Non-pigmented ciliary epithelial cell (primary cell): Measurements from ENCODE around the gene SLIT3.

Experiments
- DNase-seq: peaks from one replicate; pipeline ENCODE4 v3.0.0-alpha.2; 2010; ENCODE audit warnings: low read depth

SLIT3 gene

DNA sequence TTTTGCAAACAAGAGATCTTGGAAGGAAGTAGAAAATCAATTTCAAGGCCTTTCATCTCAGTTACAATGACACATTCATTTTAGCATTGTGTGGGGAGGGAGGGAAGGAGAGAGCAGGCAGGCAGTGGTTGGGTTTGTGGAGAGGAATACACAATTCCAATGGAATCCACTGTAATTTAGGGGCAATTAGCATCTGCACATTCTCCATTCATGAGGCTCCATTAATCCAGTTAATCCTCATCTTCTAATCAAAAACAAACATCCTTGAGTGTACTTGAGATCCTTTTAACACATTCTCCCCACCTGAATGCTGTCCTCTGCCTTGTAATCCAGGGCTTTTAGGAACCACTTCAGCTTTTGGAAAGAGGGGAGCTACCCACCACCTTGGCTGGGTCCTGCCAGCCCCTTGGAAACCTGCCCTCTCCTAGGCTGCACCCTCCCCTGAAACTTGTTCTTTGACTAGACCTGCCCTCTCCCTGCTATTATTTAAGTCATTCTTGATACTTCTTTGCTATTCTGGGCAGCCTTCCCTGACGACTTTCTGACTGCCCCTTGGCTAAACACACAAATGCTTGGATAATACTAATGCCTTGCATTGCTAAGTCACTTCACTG lies 271.2 kb downstream of the SLIT3 start:
- DNase-seq, result no peak

DNA sequence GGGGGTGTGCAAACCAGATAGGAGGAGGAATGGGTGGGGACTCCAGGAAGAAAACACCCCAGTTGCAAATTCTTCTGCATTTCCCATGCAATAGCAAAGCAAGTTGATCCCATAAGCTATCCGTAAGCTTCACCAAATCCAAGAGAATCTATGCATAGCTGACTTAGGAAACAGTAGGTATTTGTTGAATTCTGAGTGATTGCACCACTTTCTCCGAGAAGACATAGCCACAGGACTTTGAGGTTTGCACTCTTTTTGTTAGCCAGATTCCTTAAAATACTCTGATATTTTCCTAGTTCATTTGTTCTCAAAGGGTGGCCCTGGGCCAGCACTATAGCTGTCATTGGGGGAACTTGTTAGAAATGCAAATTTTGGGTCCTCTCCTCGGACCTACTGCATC lies 271.9 kb downstream of the SLIT3 start:
- DNase-seq, result no peak

DNA sequence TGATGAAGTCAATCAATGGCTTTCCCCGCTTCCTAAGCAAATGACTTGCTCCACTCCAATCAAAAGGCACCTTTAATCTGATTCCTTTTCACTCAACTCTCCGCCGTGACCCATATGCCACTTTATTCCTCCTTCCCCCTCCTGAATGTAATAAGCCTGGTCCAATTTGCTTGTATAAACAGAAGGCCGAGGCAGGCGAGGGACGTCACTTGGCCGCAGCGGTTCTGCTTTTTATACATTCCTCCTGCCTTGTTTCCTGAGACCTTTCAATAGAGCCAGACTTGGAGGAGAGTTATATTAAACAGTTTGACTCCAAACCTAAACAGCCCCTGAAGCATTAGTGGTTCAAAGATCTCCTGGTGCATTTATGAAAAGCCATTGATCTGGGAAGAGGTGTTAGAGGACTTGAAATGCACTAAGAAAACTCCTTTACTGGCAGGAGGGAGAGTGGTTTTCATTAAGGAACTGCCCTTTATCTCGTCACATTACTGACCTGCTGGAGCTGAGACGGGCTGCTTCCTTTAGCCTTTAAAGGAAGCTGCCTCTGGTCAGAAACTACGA lies 273.4 kb downstream of the SLIT3 start:
- DNase-seq, result no peak

DNA sequence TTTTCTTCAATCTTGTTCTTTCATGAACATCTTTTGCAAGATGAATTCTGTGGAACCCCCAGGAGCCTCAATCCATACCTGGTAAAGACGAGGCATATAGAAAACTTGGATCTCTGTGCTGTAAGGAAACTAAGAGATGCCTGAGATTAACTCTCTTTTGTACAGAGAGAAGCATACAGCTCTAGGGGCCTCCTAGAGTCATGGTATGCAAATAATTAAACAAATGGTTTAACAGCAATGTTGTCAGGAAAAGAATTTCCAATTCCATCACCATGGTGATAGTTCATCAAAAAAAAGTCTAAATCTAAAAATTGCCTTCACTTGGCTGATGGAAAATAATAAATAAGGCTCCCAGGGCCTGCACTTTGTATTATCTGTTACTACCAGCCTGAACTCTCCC lies 275.4 kb downstream of the SLIT3 start:
- no peak for DNase-seq

DNA sequence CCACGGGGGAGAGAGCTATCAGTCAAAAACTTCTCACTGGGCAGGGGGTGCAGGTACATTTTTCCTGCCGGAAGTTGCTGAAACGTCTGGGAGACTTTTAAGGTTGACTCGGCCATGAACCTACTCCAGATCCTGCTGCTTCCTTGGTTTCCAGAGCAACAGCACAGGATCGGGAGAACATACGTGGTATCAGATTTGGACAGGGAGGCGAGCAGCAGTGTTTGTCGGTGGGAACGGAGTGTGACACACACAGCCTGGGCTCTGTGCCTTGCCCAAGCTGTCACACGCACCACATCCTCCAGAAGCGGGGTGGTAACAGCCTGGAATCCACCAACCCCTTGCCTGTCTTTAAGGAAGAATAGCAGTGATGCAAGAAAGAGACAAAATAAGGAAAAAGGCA lies 276.5 kb downstream of the SLIT3 start:
- DNase-seq, result no peak

DNA sequence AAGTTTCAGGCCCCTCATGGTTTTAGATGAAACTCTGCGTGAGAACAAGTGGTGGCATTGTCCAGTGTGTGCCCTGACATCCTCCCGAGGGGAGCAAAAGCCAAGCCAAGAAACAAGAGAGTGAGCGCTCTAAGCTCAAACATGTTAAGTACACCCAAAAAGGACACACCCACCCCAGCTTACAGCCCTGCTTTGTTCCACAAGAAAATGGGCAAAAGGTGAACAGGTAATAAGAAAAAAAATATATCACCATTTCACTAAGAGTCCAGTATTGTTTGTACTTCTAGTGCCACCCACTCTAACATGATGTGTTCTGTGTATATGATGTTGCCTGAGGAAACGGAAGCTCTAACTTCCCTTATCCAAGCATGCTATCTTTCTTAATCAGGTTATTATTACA lies 278.2 kb downstream of the SLIT3 start:
- no peak for DNase-seq

DNA sequence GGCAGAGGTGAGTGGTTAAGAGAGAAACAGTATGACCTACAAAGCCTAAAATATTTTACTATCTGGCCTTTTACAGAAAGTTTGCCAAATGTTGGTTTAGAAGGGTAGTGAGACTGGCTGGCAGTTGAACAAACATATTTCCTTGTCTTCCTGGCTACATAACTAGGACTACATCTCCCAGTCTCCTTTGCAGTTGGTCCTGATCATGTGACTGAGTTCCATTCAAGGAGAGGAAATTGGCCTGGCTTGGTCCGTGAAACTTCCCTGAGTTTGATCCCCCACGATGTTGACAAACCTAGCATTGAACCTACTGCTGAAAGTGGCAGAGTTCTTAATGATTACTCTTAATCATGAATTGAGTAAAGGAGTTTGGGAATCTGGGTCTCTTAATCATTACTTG lies 280.8 kb downstream of the SLIT3 start:
- DNase-seq, result no peak

DNA sequence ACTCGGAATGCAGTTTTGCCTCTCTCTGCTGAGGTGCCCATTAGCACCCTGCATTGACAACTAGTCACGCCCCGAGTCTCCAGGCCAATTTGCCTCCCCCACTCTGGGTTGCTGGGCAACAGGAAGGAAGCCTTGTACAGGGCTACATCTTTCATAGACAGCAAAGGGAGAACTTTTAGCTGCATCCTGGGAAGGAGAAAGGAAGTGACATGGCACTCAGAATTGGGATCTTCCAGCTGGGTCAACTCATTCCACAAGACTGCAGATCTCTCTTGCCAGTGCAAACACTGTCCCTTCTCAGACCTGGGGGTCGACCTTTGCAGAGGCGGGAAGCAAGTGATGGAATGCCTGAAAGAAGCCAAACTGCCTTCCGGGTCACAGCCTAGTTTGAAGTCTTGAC lies 282.0 kb downstream of the SLIT3 start:
- DNase-seq, result no peak

DNA sequence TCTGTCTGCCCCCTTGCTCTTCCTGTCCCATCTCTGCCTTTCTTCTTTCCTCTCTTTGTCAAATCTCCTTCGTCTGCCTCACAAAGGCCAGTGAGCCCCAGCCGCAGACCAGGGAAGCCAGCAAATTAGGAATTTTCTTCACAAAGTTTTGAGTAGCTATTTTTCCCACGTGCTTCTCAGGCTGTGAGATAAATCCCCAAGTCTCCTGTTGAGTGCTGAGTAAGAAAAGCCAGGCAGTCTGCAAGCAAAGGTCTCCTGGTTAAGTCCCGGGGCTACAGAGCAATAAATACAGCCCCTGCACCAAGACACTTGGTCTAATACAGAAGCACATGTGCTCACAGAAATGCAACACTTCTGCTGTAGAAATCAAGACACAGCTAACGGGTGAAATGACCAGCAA lies 284.9 kb downstream of the SLIT3 start:
- no peak for DNase-seq

DNA sequence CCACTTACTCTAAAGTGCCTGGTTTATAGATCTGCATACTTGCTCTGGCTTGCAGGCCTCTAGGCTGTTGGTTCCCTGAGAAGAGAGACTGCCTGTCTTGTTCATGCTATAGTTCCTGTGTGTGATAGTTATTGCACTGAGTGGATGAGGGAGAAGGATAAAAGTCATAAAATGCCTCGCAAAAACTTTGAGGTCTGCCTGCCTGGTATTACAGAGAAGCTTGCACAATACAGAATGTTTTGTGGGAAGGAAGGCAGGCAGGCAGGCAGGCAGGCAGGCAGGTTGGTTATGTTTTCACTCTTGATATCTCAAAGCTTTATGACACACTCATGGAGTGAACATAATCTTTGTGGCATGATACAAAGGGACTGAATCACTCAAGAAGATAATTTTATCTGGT lies 287.1 kb downstream of the SLIT3 start:
- no peak for DNase-seq

DNA sequence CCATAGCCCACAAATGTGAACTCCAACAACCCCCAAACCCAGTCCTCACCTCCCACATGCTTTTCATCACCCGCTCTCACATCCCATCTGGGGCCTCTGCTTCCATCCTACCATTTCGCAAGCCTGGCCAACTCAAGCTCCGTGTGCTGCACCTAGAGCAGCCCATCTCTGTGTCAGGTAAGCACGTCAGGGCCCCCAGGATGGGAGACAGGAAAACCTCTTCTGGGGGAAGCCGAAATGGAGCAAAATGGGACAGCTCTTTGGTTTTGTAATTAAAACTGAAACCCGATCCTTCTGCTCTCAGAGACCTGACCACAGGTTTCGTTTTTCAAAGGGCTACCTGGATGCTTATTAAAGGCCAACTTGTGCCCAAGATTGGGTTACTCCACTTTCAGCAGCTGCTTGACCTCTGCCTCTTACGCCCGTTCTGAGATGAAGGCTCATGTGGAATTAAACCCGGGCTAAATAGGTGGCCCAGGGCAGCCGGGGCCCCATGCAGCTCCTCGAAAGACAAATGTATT lies 287.7 kb downstream of the SLIT3 start:
- DNase-seq, result no peak

DNA sequence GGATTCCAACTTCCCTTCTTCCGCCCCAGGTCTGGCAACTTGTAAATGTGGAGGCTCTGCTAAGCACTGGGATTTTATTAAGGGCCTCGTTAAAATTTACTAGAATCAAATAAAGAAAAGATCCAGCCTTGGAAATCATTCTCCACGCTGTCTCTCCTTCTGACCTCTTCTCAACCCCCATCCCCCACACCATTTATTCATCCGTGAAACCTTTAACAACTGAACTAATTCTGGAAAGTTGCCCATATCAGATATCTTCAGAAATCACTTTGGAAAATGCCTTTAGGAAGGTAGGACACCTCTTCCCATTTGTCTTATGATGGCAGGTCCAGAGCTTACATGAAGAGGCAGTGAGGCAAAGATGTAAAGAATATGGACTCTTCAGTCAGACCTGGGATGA lies 288.5 kb downstream of the SLIT3 start:
- DNase-seq, result no peak

DNA sequence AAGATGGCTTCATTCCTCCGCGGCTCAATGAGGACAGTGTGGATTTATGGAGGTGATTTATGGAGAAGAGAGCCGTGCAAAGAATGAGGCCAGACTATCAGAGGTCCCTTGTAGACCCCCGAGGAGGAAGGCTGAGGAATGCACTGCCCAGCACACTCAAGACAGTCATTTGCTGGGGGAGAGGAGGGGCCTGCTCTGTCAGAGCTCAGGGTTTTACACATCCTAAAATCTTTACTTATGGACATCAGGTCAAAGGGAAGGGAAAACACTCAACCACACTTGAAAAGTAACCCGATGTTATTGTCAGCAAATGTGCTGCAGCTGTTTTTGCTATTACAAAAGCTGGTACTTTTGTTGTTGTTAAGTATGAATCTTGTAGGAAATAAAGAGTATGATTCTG lies 289.5 kb downstream of the SLIT3 start:
- DNase-seq, result no peak

DNA sequence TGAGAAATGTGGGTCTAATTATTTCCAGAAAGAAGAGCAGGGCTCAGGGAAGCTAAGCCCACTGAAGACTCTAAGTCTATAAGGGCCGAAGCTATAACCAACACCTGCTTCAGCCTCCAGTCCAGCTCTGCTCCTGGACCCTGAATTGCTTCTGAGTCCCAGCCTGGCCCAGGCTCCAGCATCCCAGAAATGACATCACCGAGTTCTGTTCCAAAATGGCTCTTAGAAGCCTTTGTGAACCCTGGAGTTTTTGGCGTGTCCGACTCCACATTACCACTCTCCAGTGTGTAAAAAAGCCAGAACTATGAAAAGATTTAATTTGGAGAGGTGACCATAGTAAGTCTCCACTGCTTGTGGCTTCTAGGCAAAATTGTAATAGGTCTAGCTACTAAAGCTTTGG lies 289.9 kb downstream of the SLIT3 start:
- DNase-seq, result no peak

DNA sequence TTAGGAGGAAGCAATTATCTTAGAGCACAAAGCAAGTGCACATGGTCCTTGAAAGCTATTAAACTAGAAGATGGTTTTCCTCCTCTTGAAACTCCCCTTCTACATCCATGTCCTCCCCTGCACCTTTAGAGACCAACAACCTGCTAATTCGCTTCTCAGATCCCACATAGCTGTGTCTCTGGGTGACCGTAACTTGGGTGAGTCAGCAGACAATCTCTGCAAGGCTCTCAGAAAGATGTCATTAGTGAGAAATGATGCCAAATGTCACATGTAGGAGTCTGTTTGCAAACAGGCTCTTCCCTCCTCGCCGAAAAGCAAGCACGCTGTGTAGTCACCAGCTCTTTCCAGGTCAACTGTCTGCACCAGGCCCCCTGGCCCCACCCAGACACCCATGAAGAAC lies 291.8 kb downstream of the SLIT3 start:
- no peak for DNase-seq

DNA sequence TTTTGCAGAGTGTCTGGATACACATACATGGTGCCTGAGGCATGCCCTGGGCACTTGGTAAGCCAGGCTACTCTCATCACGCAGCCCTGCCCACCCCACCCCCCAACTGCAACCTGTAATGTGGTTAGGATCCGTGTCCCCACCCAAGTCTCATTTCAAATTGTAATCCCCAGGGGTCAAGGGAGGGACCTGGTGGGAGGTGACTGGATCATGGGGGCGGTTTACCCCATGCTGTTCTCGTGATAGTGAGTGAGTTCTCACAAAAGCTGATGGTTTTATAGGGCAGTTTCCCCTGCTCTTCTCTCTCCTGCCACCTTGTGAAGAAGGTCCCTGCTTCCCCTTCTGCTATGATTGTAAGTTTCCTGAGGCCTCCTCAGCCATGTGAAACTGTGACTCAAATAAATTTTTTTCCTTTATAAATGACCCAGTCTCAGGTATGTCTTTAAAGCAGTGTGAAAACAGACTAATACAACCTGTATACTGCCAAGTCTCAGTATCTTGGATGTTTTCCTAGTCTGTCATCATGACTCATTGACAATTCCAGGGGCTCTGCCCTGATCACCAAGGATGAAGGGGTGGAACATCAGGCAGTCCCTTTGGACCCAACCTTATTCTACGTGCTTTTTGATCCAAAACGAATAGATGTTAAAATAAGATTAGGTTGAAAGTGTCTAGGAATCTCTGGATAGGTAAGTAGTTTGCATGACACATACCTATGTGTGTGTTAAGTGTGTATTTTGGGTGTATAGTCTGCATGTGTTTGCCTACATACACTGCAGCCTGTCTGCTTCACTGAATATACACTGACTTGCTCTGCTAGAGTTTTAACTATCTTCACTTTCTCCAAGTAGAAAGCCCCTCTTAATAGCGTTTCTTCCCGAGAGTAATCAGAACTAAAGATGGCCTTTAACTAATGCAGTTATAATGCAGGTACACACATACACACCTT lies 293.8 kb downstream of the SLIT3 start:
- DNase-seq, result no peak

DNA sequence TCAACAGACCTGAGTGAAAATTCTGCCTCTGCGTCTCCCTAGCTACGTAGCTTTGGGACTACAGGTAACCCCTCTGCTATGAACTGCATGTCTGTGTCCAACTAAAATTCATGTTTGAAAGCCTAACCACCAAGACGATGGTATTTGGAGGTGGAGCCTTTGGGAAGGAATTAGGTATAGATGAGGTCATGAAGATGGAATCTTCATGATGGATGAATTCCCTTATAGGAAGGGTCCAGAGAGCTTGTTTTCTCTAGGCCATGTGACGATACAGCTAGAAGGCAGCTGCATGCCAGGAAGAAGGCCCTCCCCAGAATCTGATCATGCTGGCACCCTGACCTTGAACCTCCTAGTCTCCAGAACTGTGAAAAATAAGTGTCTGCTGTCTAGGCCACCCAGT lies 296.4 kb downstream of the SLIT3 start:
- DNase-seq, result no peak

DNA sequence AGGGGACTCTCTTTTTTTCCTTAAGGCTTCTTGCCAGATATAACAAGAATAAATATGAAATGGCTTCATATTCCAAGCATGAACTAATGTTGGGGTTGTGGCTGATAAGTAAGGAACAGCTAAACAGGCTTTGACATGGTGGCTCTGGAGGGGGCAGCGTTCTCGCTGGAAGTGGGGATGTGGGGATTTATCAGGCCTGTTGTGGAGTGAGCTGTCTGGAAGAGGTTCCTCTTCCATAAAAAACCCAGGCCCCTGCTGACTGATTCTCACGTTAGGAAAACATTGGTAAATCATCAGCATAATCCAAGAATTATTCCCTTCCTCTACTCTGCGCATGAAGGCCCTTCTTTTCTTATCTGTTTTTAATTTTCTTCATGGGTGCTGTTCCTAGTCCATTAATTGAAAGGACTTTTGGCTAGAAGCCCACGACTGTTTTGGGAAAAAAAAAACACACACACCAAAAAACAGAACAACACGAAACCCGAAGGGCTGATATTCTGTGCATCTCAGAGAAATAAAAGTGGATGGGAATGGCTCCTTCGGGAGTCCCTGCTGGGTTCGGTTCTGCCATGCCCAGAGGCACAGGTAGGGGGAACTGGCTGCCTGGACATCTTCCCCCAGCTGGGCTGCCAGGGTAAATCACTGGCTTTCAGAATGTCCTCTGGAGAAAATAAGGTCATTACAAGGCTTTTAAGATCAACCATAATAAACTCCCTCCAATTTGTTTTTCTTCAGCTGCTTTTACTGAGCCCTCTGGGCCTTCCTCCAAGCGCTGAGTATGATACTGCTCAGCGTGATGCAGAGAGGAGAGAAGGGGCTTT lies 297.0 kb downstream of the SLIT3 start:
- DNase-seq, result no peak

DNA sequence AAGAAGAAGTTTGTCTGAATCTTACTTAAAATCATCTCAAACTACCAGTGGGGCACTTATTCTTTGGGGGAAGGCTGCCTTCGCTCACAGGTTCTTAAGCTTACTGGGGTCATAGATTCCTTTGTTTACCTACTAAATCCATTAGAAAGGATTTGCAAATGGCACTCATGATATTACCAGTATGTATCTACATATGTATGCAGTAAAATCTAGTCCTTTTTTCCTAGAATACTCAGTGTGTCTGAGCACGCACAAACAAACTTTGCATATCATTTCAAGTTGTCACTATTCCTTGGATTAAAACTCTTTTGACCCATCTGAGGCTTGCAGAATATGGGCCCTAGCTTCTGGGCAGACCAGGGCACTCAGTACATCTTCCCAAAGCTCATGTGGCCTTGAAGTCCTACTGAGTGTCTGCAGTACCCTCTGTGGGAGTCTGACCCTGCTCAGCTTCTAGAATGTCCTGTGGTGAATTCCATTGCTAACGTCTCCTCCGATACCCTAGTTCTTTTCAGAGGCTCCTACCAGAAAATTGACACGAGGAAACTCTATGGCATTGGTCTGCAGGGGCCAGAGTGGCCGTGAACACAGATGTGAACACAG lies 297.9 kb downstream of the SLIT3 start:
- DNase-seq, result no peak

DNA sequence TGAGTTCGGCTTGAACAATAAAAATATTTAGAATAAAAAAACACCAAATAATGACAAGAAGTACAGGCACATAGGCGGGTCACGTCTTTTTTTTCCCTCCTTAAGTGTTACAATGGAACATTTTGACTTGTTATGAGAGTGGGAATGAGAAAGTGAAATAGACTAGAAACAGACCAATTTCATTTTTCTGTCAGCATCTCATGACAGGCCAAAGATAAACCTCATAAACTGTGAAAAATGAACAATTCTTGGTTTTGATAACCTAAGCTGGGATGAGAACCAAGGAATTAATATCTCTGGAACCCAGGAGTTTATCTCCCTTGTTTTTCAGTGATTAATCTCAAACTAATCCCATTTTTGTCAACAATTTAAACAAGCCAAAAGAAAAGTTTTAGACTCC lies 299.5 kb downstream of the SLIT3 start:
- no peak for DNase-seq

DNA sequence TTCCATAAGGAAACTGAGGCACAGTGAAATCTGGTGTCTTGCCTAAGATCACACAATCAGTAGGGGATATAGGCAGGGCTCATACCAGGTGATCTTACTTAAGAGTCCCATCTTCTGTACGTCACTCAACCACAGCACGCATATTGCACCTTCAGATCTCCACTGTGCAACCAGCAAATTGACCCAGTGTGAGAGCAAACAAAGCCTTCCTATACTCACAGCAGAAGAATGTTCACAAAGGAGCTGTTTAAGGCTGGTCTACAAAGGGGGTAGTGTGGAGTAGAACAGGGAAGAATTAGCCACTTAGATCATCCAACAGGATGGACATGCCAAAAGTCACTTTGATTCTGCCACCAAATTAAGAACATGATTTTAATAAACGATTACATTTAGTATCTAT lies 305.9 kb downstream of the SLIT3 start:
- no peak for DNase-seq

DNA sequence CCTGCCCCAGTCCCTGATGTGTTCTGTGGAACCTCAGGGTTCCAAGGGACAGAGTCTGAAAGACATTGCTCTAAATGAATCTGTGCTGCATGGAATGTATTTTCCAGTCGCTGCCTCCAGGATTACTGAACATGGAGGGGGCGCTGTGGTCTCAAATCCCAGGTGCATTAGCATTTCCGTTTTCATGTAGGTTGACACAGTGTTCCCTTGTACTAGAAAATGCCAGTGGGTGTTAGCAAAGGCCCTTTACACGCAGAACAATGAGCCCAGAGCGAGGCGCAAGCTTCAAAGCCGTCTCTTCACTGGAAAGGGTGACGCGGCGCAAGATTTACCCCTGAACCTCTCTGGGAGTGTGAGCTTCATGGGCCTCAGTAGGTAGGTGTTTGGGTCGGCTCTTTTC lies 308.3 kb downstream of the SLIT3 start:
- DNase-seq, result no peak
